ENCODE results near the gene AKR1C2. TPM values are rescaled to one million over a fixed set of nuclear protein-coding genes. Genes with fewer than 3 reads are reported as not detected.

Gene AKR1C2
- polyA plus RNA-seq, 1 donor from 2014 or later, result 170 TPM

- Histone ChIP-seq H3K4me2 (ENCODE audit: low read length) (no peak overlapping the region), H3K27ac (ENCODE audit: low read length) (no peak overlapping the region), H3K9me2 (ENCODE audit: insufficient read depth, low read length) (no peaks in the 10 kb centered on the region), H3K79me2 (replicated peaks; ENCODE audit: insufficient read depth, low read length) (no peaks in the 10 kb centered on the region), H3K4me3 (ENCODE audit: low read length) (no peak overlapping the region), H2AFZ (ENCODE audit: low read depth, low read length) (no peak overlapping the region), H3K36me3 (ENCODE audit: insufficient read depth, low read length) (no peaks in the 10 kb centered on the region), H3K9me3 (ENCODE audit: low read length) (no peaks in the 10 kb centered on the region), H3K9ac (ENCODE audit: low read length) (no peak overlapping the region), H3F3A (ENCODE audit: insufficient read depth, low read length, poor library complexity, severe bottlenecking) (no peaks in the 10 kb centered on the region), H3K27me3 (ENCODE audit: insufficient read depth, low read depth, low read length) (no peaks in the 10 kb centered on the region), H4K20me1 (ENCODE audit: insufficient read depth) (no peaks in the 10 kb centered on the region)
- TF ChIP-seq MXI1 (conservative IDR thresholded peaks at IDR 0.05; ENCODE audit: poor library complexity, severe bottlenecking), result no peak
- TF ChIP-seq, protein P1, sequence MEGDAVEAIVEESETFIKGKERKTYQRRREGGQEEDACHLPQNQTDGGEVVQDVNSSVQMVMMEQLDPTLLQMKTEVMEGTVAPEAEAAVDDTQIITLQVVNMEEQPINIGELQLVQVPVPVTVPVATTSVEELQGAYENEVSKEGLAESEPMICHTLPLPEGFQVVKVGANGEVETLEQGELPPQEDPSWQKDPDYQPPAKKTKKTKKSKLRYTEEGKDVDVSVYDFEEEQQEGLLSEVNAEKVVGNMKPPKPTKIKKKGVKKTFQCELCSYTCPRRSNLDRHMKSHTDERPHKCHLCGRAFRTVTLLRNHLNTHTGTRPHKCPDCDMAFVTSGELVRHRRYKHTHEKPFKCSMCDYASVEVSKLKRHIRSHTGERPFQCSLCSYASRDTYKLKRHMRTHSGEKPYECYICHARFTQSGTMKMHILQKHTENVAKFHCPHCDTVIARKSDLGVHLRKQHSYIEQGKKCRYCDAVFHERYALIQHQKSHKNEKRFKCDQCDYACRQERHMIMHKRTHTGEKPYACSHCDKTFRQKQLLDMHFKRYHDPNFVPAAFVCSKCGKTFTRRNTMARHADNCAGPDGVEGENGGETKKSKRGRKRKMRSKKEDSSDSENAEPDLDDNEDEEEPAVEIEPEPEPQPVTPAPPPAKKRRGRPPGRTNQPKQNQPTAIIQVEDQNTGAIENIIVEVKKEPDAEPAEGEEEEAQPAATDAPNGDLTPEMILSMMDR (IDR thresholded peaks at IDR 0.05; ENCODE audit: poor library complexity, severe bottlenecking), result no peak
- no peak for TF ChIP-seq REST (IDR thresholded peaks at IDR 0.05; ENCODE audit: borderline replicate concordance)
- TF ChIP-seq RAD21 (conservative IDR thresholded peaks at IDR 0.05), result no peak
- TF ChIP-seq SMC3 (conservative IDR thresholded peaks at IDR 0.05; ENCODE audit: poor library complexity), result no peak
- no peak for TF ChIP-seq EZH2 (IDR thresholded peaks at IDR 0.05; ENCODE audit: borderline replicate concordance, insufficient read depth, low read length, poor library complexity, severe bottlenecking)
- no peak for TF ChIP-seq TAF1 (IDR thresholded peaks at IDR 0.05; ENCODE audit: low read depth)
- TF ChIP-seq POLR2AphosphoS5 (IDR thresholded peaks at IDR 0.05), result no peak
- TF ChIP-seq EP300 (conservative IDR thresholded peaks at IDR 0.05; ENCODE audit: poor library complexity, severe bottlenecking), result no peak
Observed at GRCh38 chr10:4984223-4984622, 19.4 kb downstream of the AKR1C2 start.

GRCh38 chr10:4983615-4984216, 19.9 kb downstream of the AKR1C2 start:
- H2AFZ ChIP-seq (ENCODE audit: low read depth, low read length), result no peak overlapping the region
- H3K36me3 ChIP-seq (ENCODE audit: insufficient read depth, low read length), result no peaks in the 10 kb centered on the region
- no peaks in the 10 kb centered on the region for H3K27me3 ChIP-seq (ENCODE audit: insufficient read depth, low read depth, low read length)
- H3K9me2 ChIP-seq (ENCODE audit: insufficient read depth, low read length), result no peaks in the 10 kb centered on the region
- no peaks in the 10 kb centered on the region for H3K79me2 ChIP-seq (replicated peaks; ENCODE audit: insufficient read depth, low read length)
- H3K4me2 ChIP-seq (ENCODE audit: low read length), result no peak overlapping the region
- TF ChIP-seq MXI1 (conservative IDR thresholded peaks at IDR 0.05; ENCODE audit: poor library complexity, severe bottlenecking), result no peak
- TF ChIP-seq EP300 (conservative IDR thresholded peaks at IDR 0.05; ENCODE audit: poor library complexity, severe bottlenecking), result no peak
- no peak overlapping the region for H3K4me3 ChIP-seq (ENCODE audit: low read length)
- H3K9me3 ChIP-seq (ENCODE audit: low read length), result no peaks in the 10 kb centered on the region
- no peaks in the 10 kb centered on the region for H4K20me1 ChIP-seq (ENCODE audit: insufficient read depth)
- no peak overlapping the region for H3K9ac ChIP-seq (ENCODE audit: low read length)
- no peak overlapping the region for H3K27ac ChIP-seq (ENCODE audit: low read length)
- no peaks in the 10 kb centered on the region for H3F3A ChIP-seq (ENCODE audit: insufficient read depth, low read length, poor library complexity, severe bottlenecking)

Measured in neural cell (in vitro differentiated cells).